HG03066 (cell line): Measurements from ENCODE around the gene PHF19.

Experiments used
- ATAC-seq: cut with Tn5 transposase; IDR thresholded peaks from one replicate; pipeline ENCODE4 v1.9.1; 2021; ENCODE audit warnings: low read depth; ENCODE audit not compliant: unreplicated experiment

Gene PHF19

GRCh38 chr9:120876842-120877240, at the start of gene PHF19:
Gene PHF19, minus strand, starts transcription at chr9:120877188. Its CDS starts 2,447 bp downstream, at chr9:120874741.
- ATAC-seq: peak; percentile 10

GRCh38 chr9:120926397-120926928, 49.5 kb upstream of the PHF19 start, which contains the start of gene TRAF1:
Gene TRAF1, minus strand, starts transcription at chr9:120926796. Its CDS starts 721 bp downstream, at chr9:120926075.
- ATAC-seq: peak; percentile 16

- ATAC-seq: peak; percentile 24
These were observed 48.8 kb upstream of the PHF19 start for GRCh38 chr9:120925535-120926396.

- ATAC-seq: no peak
These were observed 47.9 kb upstream of the PHF19 start for GRCh38 chr9:120924698-120925534.

- no peak for ATAC-seq
These were observed 46.8 kb upstream of the PHF19 start for GRCh38 chr9:120923620-120924328.

GRCh38 chr9:120922404-120923195, 45.6 kb upstream of the PHF19 start:
- no peak for ATAC-seq

GRCh38 chr9:120921661-120922181, 44.7 kb upstream of the PHF19 start:
- ATAC-seq: no peak

GRCh38 chr9:120920806-120921178, 43.8 kb upstream of the PHF19 start:
- no peak for ATAC-seq

GRCh38 chr9:120919843-120920805, 43.1 kb upstream of the PHF19 start:
- no peak for ATAC-seq

- ATAC-seq: no peak
These were observed 42.2 kb upstream of the PHF19 start for GRCh38 chr9:120918931-120919842.

- ATAC-seq: no peak
These were observed 41.2 kb upstream of the PHF19 start for GRCh38 chr9:120917929-120918762.

- no peak for ATAC-seq
These were observed 40.2 kb upstream of the PHF19 start for GRCh38 chr9:120916991-120917880.

GRCh38 chr9:120916588-120916987, 39.6 kb upstream of the PHF19 start:
- no peak for ATAC-seq

- no peak for ATAC-seq
These were observed 39.0 kb upstream of the PHF19 start for GRCh38 chr9:120915854-120916470.

- ATAC-seq: no peak
These were observed 38.0 kb upstream of the PHF19 start for GRCh38 chr9:120914953-120915352.
